GM12801 (cell line): Measurements from ENCODE around the gene MLLT11.

Source experiments
- CTCF ChIP-seq: IDR thresholded peaks from one replicate; pipeline ENCODE4 v1.5.1; 2011; ENCODE audit warnings: control low read depth; ENCODE audit not compliant: insufficient read length; ENCODE audit errors: extremely low read depth

Gene MLLT11

GRCh38 chr1:151069103-151069486 lies 8.9 kb downstream of the MLLT11 start:
- TF ChIP-seq CTCF, result no peak

GRCh38 chr1:151070474-151071276 lies 10.5 kb downstream of the MLLT11 start, which contains the start of gene GABPB2:
GABPB2 (plus strand) TSS chr1:151070761; CDS start chr1:151088190, 17,429 bp downstream.
- no peak for TF ChIP-seq CTCF

DNA sequence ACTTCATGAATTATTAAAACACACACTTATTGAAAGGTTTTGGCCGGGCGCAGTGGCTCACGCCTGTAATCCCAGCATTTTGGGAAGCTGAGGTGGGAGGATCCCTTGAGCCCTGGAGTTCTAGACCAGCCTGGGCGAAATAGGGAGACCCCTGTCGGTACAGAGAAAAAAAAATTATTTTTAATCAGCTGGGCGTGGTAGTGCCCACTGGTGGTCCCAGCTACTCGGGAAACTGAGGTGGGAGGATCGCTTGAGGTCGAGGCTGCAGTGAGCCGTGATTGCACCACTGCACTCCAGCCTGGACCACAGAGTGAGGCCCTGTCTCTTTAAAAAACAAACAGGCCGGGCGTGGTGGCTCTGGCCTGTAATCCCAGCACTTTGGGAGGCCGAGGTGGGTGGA lies 12.0 kb downstream of the MLLT11 start:
- no peak for TF ChIP-seq CTCF

GRCh38 chr1:151085953-151086559 lies 25.9 kb downstream of the MLLT11 start:
- TF ChIP-seq CTCF, result no peak

- TF ChIP-seq CTCF, result no peak
Measured at GRCh38 chr1:151098126-151098525, 37.9 kb downstream of the MLLT11 start.

- TF ChIP-seq CTCF, result no peak
Measured at GRCh38 chr1:151104630-151105029, 44.4 kb downstream of the MLLT11 start.

- no peak for TF ChIP-seq CTCF
Measured at GRCh38 chr1:151106894-151107293, 46.7 kb downstream of the MLLT11 start.
